GM12878 (cell line): Measurements from ENCODE around the gene SMC1B. TPM values are rescaled to one million over a fixed set of nuclear protein-coding genes. Genes with fewer than 3 reads are reported as not detected.
A peak's percentile ranks its signal among the peaks of the same experiment; 100 is the strongest.

Experiments used
- ATAC-seq: fragments of 200-7000 bp; cut with Tn5 transposase; 3 replicates; pipeline ENCODE4 v1.9.1; 2020; ENCODE audit warnings: mild to moderate bottlenecking, moderate library complexity
- BruUV-seq: library from RNA; stranded (reverse); fragments of 400-500 nt; replicated peaks from 2 replicates; lab custom pipeline; 2021; lab: Mats Ljungman, UMichigan
- CTCF ChIA-PET: fragments of 300-600 bp; sonication (Branson Sonifier 250); formaldehyde crosslinking; extraction: SDS; loops from one replicate; lab custom pipeline; 2021; ENCODE audit warnings: inconsistent platforms; lab: Yijun Ruan, JAX
- POLR2A ChIA-PET: fragments of 350-600 bp; formaldehyde crosslinking; extraction: SDS; loops from one replicate; lab custom pipeline; 2021; ENCODE audit warnings: inconsistent platforms; lab: Charles Lee
- RAD21 ChIA-PET: fragments of 300-600 bp; sonication (Branson Sonifier 250); formaldehyde crosslinking; loops from one replicate; lab custom pipeline; 2023; ENCODE audit warnings: antibody characterized with exemption; ENCODE audit not compliant: unreplicated experiment; lab: Charles Lee
- SMC1A ChIA-PET: fragments of 300-600 bp; sonication (Branson Sonifier 250); formaldehyde crosslinking; loops from one replicate; lab custom pipeline; 2023; ENCODE audit not compliant: unreplicated experiment, uncharacterized antibody; lab: Charles Lee
- DNase-seq: peaks from one replicate; pipeline ENCODE4 v3.0.0-alpha.2; 2011; ENCODE audit warnings: low read depth, low spot score
- FAIRE-seq: peaks from 3 replicates; lab custom pipeline; 2011; peaks lifted over from hg19 to GRCh38; lab: Jason Lieb, UNC
- H2AFZ ChIP-seq: 2 replicates; pipeline ENCODE4 v1.6.0; 2011; ENCODE audit warnings: low read depth, low read length, control low read depth; ENCODE audit not compliant: control insufficient read depth
- H3K27ac ChIP-seq: 2 replicates; pipeline ENCODE4 v1.5.1; 2011; ENCODE audit warnings: control low read depth; ENCODE audit not compliant: control insufficient read depth, insufficient read depth
- H3K27me3 ChIP-seq, 2 experiments: replicated peaks in 1 of 2; 2 replicates each; pipeline versions ENCODE4 v1.6.0 to v1.6.1; 2011; ENCODE audit warnings: low read length in 1 of 2; ENCODE audit not compliant: control insufficient read depth in 2 of 2, insufficient read depth in 2 of 2
- H3K36me3 ChIP-seq, 2 experiments: 2 replicates each; pipeline ENCODE4 v1.5.1; 2011; ENCODE audit warnings: low read length in 1 of 2; ENCODE audit not compliant: control insufficient read depth in 2 of 2, insufficient read depth in 2 of 2
- H3K4me1 ChIP-seq: 2 replicates; pipeline ENCODE4 v1.6.1; 2011; ENCODE audit warnings: mild to moderate bottlenecking, low read length, moderate library complexity, mixed read lengths; ENCODE audit not compliant: control insufficient read depth, insufficient read depth
- H3K4me2 ChIP-seq: 2 replicates; pipeline ENCODE4 v1.6.0; 2011; ENCODE audit warnings: control low read depth; ENCODE audit not compliant: control insufficient read depth, insufficient read depth
- H3K4me3 ChIP-seq: fragments of 200-600 bp; sonication (generic); 2 replicates; pipeline ENCODE4 v1.5.1; 2016
- H3K79me2 ChIP-seq: 2 replicates; pipeline ENCODE4 v1.6.0; 2011; ENCODE audit warnings: low read length; ENCODE audit not compliant: control insufficient read depth, insufficient read depth
- H3K9ac ChIP-seq: 2 replicates; pipeline ENCODE4 v1.8.0; 2011; ENCODE audit warnings: low read length, control low read depth, mixed read lengths; ENCODE audit not compliant: control insufficient read depth, insufficient read depth
- H3K9me3 ChIP-seq: replicated peaks from 3 replicates; pipeline ENCODE4 v1.5.1; 2011; ENCODE audit warnings: mild to moderate bottlenecking, low read length; ENCODE audit not compliant: control insufficient read depth, insufficient read depth
- H4K20me1 ChIP-seq: 2 replicates; pipeline ENCODE4 v1.6.0; 2011; ENCODE audit not compliant: control insufficient read depth, insufficient read depth
- JUNB ChIP-seq: IDR thresholded peaks from 2 replicates; pipeline ENCODE4 v1.6.1; 2016; ENCODE audit warnings: antibody characterized with exemption, mild to moderate bottlenecking
- WGBS: methylation state at CpG from one replicate; pipeline ENCODE4 v1.1.6; 2016; ENCODE audit warnings: low lambda C conversion rate; ENCODE audit not compliant: insufficient replicate concordance, insufficient coverage; ENCODE audit errors: missing lambda C conversion rate; 5-methylcytosine and 5-hydroxymethylcytosine counted together
- in situ Hi-C: fragments of 300-500 bp; cut with MboI; formaldehyde crosslinking; loops from 9 replicates; pipeline ENCODE4 v1.14.3; 2018; ENCODE audit warnings: mixed read lengths
- intact Hi-C: fragments of 100-400 bp; cut with micrococcal nuclease; formaldehyde crosslinking; loops from one replicate; pipeline ENCODE4 v1.14.2; 2022; ENCODE audit not compliant: unreplicated experiment
- polyA plus RNA-seq, 11 experiments: library from polyadenylated mRNA; depleted of rRNA in 4 of 11; unstranded in 6 of 11; stranded (reverse) in 5 of 11; fragments of >200 nt; fragmentation: Nextera tagmentation in 4 of 11; fragmentation: Illumina TruSeq in 1 of 11; extraction: Ambion mirVana in 4 of 11; extraction: Trizol in 1 of 11; gene quantifications; 1 replicate in 1 of 11; 2 replicates in 10 of 11; pipeline versions ENCODE4 v1.2.1 to v1.2.3, GENCODE V29; 2011 to 2016; ENCODE audit warnings: inconsistent platforms in 2 of 11, missing spikeins in 2 of 11, low read depth in 1 of 11
- total RNA-seq, 4 experiments: library from RNA; depleted of rRNA in 3 of 4; stranded (reverse); fragments of >200 nt in 3 of 4; fragmentation: Illumina TruSeq in 1 of 4; extraction: Trizol in 1 of 4; gene quantifications; 2 replicates each; pipeline versions ENCODE4 v1.2.1 to v1.2.3, GENCODE V29; 2013 to 2021
- TF ChIP-seq, protein P1 (sequence below), 3 experiments: IDR thresholded peaks in 2 of 3; conservative IDR thresholded peaks in 1 of 3; 2 replicates each; pipeline ENCODE4 v1.5.1; 2011; ENCODE audit warnings: low read depth in 3 of 3, low read length in 3 of 3, mild to moderate bottlenecking in 3 of 3, control low read depth in 2 of 3, moderate library complexity in 2 of 3, inconsistent platforms in 1 of 3, mixed read lengths in 1 of 3; ENCODE audit not compliant: control insufficient read depth in 2 of 3, insufficient read depth in 1 of 3; ENCODE audit errors: extremely low read depth in 1 of 3

SMC1B gene
- total and polyA plus RNA-seq, 10 of the 15 experiments (the other 5 are each of a cell fraction or from before 2014, with no cell fraction given): not detected

DNA sequence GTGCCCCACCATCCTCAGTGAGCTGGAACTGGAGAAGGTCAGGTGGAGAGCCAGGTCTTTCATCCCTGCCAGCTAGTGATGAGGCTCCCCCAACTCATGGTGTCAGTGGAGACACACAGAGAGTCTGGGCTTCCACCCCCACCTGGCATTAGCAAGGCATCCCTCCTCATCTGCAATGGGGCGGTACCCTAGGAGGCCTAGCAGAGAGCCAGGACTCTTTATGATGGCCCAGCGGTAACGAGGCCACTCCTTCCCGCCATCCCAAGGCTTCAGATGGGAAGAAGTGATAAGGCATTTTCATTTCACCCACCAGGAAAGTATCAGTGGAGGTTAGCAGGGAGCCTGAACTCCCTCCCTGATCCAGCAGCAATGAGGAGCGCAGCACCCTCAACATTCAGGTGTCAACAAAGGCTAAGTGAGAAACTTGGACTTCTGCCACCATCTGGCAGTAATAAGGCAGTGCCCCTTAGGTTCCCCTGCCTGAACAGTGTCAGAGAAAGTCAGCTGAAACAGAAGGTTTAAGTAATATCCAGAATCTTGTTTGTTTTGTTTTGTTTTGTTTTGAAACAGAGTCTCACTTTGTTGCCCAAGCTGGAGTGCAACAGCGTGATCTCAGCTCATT is 48.7 kb upstream of the SMC1B start:
- H3K4me2 ChIP-seq: no peak overlapping the region
- in situ Hi-C loops (no loop called here), intact Hi-C loops (no loop called here)
- ChIA-PET RAD21 (no interaction called here), SMC1A (no interaction called here), POLR2A (no interaction called here), CTCF (no interaction called here)
- TF ChIP-seq JUNB: no peak
- TF ChIP-seq, protein P1, sequence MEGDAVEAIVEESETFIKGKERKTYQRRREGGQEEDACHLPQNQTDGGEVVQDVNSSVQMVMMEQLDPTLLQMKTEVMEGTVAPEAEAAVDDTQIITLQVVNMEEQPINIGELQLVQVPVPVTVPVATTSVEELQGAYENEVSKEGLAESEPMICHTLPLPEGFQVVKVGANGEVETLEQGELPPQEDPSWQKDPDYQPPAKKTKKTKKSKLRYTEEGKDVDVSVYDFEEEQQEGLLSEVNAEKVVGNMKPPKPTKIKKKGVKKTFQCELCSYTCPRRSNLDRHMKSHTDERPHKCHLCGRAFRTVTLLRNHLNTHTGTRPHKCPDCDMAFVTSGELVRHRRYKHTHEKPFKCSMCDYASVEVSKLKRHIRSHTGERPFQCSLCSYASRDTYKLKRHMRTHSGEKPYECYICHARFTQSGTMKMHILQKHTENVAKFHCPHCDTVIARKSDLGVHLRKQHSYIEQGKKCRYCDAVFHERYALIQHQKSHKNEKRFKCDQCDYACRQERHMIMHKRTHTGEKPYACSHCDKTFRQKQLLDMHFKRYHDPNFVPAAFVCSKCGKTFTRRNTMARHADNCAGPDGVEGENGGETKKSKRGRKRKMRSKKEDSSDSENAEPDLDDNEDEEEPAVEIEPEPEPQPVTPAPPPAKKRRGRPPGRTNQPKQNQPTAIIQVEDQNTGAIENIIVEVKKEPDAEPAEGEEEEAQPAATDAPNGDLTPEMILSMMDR (IDR thresholded peaks at IDR 0.05 in 2 of 3, conservative IDR thresholded peaks at IDR 0.05 in 1 of 3; ENCODE audit: control insufficient read depth in 2 of 3, extremely low read depth in 1 of 3, insufficient read depth in 1 of 3, low read depth in 3 of 3, low read length in 3 of 3): 0 out of 6 replicates have a peak, but pooled peaks of 2 of the 3 experiments have one; percentile 7 to 33
- H3K4me1 ChIP-seq: no peaks in the 10 kb centered on the region
- H3K79me2 ChIP-seq: no peaks in the 10 kb centered on the region
- DNase-seq: no peak
- no peaks in the 10 kb centered on the region for H3K36me3 ChIP-seq
- 61% methylated on average over 6 of the region's 6 CpGs for WGBS
- H4K20me1 ChIP-seq: no peaks in the 10 kb centered on the region
- no peak overlapping the region for H3K9ac ChIP-seq
- H3K9me3 ChIP-seq: no peaks in the 10 kb centered on the region; the same call in 1 of the 3 replicates
- H2AFZ ChIP-seq: no peak overlapping the region
- no peak overlapping the region for H3K4me3 ChIP-seq
- no peak overlapping the region for H3K27ac ChIP-seq
- no TSS peak for BruUV-seq
- no peak for FAIRE-seq
- no peak for ATAC-seq
- H3K27me3 ChIP-seq: no peaks in the 10 kb centered on the region; a peak in 2 of 4 replicates
